ENCODE data around the gene ATP8B4.

Gene ATP8B4

DNA sequence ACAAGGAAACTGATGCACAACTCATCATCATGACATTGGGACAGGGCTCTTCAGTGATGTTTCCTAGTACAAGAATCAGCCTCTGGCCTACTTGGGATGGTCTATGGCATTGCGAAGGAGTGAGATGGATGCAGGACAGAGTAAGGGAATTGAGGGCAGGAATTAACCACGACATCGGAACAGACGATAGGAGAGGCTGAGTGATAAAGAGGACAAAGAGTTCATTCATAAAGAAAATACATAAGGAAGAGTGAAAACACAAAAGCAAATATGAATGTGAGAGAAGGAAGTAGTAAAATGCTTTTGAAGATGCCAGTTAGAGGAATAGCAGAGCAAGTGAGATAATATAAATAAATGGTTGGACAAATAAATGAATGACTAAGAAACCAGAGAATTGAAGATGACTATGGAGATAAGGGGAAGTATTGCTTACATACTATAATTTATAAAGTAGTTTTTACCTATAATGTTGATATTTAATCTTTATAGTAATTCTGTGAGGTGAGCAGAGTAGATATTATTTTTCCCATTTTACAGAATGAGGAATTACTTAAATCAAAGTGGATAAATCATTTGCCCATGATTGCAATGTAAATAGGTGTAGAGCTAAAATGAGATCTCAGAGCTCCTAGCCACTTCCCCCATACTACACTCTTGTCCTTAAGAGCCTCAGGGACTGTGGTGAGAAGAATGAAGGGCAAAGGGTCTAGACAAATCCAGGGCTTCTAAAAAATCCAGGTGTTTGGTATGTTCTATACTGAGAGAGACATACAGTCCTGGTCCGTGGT, 294.9 kb downstream of the ATP8B4 start:
- DNase-seq (ENCODE audit: low read depth in 2 of 2): no peak
- H3K4me3 ChIP-seq (replicated peaks in 1 of 2; ENCODE audit: low read depth in 2 of 2, low read length in 2 of 2): no peak overlapping the region
- TF ChIP-seq, protein P1, sequence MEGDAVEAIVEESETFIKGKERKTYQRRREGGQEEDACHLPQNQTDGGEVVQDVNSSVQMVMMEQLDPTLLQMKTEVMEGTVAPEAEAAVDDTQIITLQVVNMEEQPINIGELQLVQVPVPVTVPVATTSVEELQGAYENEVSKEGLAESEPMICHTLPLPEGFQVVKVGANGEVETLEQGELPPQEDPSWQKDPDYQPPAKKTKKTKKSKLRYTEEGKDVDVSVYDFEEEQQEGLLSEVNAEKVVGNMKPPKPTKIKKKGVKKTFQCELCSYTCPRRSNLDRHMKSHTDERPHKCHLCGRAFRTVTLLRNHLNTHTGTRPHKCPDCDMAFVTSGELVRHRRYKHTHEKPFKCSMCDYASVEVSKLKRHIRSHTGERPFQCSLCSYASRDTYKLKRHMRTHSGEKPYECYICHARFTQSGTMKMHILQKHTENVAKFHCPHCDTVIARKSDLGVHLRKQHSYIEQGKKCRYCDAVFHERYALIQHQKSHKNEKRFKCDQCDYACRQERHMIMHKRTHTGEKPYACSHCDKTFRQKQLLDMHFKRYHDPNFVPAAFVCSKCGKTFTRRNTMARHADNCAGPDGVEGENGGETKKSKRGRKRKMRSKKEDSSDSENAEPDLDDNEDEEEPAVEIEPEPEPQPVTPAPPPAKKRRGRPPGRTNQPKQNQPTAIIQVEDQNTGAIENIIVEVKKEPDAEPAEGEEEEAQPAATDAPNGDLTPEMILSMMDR (IDR thresholded peaks at IDR 0.05; ENCODE audit: low read depth, low read length): no peak

DNA sequence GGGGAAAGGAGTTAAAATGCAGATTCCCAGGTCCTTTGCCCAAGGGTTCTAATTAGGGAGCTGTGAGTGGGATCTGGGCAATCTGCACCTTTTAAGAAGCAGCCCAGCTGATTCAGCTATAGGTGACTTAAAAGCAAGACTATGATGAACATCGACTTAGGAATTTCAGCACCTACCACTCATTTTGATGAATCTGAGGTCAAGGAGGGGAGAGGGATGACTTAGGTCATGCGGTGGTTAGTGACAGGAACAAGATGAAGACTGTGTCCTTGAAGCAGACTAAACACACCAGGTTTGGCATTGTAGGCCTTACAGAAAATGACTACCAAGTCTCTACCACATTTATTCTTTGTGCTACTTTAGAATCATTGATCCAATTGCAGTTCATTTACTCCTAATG, 301.9 kb downstream of the ATP8B4 start:
- H3K4me3 ChIP-seq (replicated peaks in 1 of 2; ENCODE audit: low read depth in 2 of 2, low read length in 2 of 2): no peak overlapping the region
- TF ChIP-seq, protein P1 (IDR thresholded peaks at IDR 0.05; ENCODE audit: low read depth, low read length): no peak
- DNase-seq (ENCODE audit: low read depth in 2 of 2): no peak

- TF ChIP-seq, protein P1 (IDR thresholded peaks at IDR 0.05; ENCODE audit: low read depth, low read length): no peak
- no peak overlapping the region for H3K4me3 ChIP-seq (replicated peaks in 1 of 2; ENCODE audit: low read depth in 2 of 2, low read length in 2 of 2)
- DNase-seq (ENCODE audit: low read depth in 2 of 2): peak; percentile 53 to 72
Observed at GRCh38 chr15:49815950-49816349, 303.1 kb downstream of the ATP8B4 start.

- TF ChIP-seq, protein P1 (IDR thresholded peaks at IDR 0.05; ENCODE audit: low read depth, low read length): no peak
- no peak overlapping the region for H3K4me3 ChIP-seq (replicated peaks in 1 of 2; ENCODE audit: low read depth in 2 of 2, low read length in 2 of 2)
- DNase-seq (ENCODE audit: low read depth in 2 of 2): peak in 1 of 2 donors; percentile 3
Observed at GRCh38 chr15:49815526-49815925, 303.5 kb downstream of the ATP8B4 start.

DNA sequence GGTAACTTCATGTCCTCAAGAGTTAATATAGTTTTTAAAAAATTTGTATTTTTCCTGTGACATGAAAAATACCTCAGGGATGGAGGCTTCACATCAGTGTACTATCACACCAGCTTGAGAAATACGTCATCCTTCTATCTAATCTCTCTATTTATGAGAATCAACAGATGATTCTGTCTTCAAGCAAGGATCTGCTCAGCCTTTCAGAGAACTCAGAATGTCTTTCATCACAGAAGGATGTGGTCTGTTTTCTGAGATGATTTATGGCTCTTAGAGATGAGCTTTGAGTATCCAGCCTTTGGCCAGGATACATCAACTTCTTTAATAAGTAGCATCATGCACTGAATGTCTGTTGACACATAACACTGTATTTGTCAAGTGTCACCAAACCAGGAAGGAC, 304.3 kb downstream of the ATP8B4 start:
- H3K4me3 ChIP-seq (replicated peaks in 1 of 2; ENCODE audit: low read depth in 2 of 2, low read length in 2 of 2): no peak overlapping the region
- TF ChIP-seq, protein P1 (IDR thresholded peaks at IDR 0.05; ENCODE audit: low read depth, low read length): no peak
- DNase-seq (ENCODE audit: low read depth in 2 of 2): no peak

- TF ChIP-seq, protein P1 (IDR thresholded peaks at IDR 0.05; ENCODE audit: low read depth, low read length): no peak
- H3K4me3 ChIP-seq (replicated peaks in 1 of 2; ENCODE audit: low read depth in 2 of 2, low read length in 2 of 2): no peak overlapping the region
- DNase-seq (ENCODE audit: low read depth in 2 of 2): no peak
Observed at GRCh38 chr15:49813625-49814024, 305.4 kb downstream of the ATP8B4 start.

Measured in cardiac fibroblast (primary cell).